ENCODE data around the gene WASF2. TPM values are rescaled to one million over a fixed set of nuclear protein-coding genes. Genes with fewer than 3 reads are reported as not detected.

WASF2 gene
- total RNA-seq, 1 experiment from 2014 or later = 65.9 TPM

- Histone ChIP-seq H2BK120ac (ENCODE audit: low read depth, low read length, poor library complexity, severe bottlenecking) (no peak overlapping the region), H3K23me2 (ENCODE audit: insufficient read length, low read depth, low read length, poor library complexity, severe bottlenecking) (peaks cover 2% of the 10 kb centered on the region), H4K8ac (replicated peaks; ENCODE audit: insufficient read length, low read depth, low read length) (no peak overlapping the region), H3K27me3 (ENCODE audit: insufficient read depth, low read length) (no peaks in the 10 kb centered on the region), H3K56ac (ENCODE audit: insufficient read length, low read depth, low read length) (no peak overlapping the region), H3K4me2 (ENCODE audit: insufficient read depth, insufficient read length, low read length) (no peak overlapping the region), H2AFZ (ENCODE audit: low read length) (no peak overlapping the region), H3K27ac (ENCODE audit: insufficient read length, low read depth, low read length) (no peak overlapping the region), H3K4me1 (ENCODE audit: insufficient read depth, low read length) (no peaks in the 10 kb centered on the region; the same call in 1 of the 2 replicates), H2BK15ac (ENCODE audit: low read depth, low read length) (no peak overlapping the region), H2BK20ac (ENCODE audit: low read depth, low read length, poor library complexity, severe bottlenecking) (no peak overlapping the region), H3K23ac (ENCODE audit: insufficient read length, low read depth, low read length) (no peak overlapping the region), H2BK12ac (ENCODE audit: insufficient read length, low read depth, low read length) (no peak overlapping the region), H4K91ac (ENCODE audit: insufficient read length, low read depth, low read length) (no peak overlapping the region), H4K20me1 (ENCODE audit: control insufficient read depth, insufficient read depth, insufficient read length) (no peaks in the 10 kb centered on the region), H4K5ac (ENCODE audit: insufficient read length, low read depth, low read length) (no peak overlapping the region), H3T11ph (ENCODE audit: low read length) (no peak overlapping the region), H3K18ac (ENCODE audit: insufficient read length, low read depth, low read length) (no peak overlapping the region), H3K9ac (ENCODE audit: extremely low read depth, insufficient read length, low read length) (no peak overlapping the region), H3K9me3 (ENCODE audit: control insufficient read depth, low read depth, low read length) (no peaks in the 10 kb centered on the region), H3K79me2 (ENCODE audit: insufficient read depth, low read length) (no peaks in the 10 kb centered on the region), H2AK5ac (ENCODE audit: insufficient read length, low read length) (no peak overlapping the region), H3K4ac (ENCODE audit: low read depth, low read length) (no peak overlapping the region), H3K14ac (ENCODE audit: insufficient read depth, low read length) (no peak overlapping the region; the same call in 1 of the 2 replicates), H2BK5ac (ENCODE audit: insufficient read length, low read length) (no peak overlapping the region), H3K79me1 (ENCODE audit: insufficient read depth, low read depth, low read length, poor library complexity, severe bottlenecking) (no peaks in the 10 kb centered on the region)
- peaks cover 11% of the 10 kb centered on the region for H3K27me3 Mint-ChIP-seq (ENCODE audit: low read depth)
- DNase-seq = no peak
- no CpG with 5 or more reads among the region's 19 CpGs for WGBS (ENCODE audit: extremely low coverage, insufficient read length, low lambda C conversion rate)
- H3K36me3 Mint-ChIP-seq (ENCODE audit: insufficient read depth in 1 of 3, low read depth in 3 of 3) = no peaks in the 10 kb centered on the region
- H3K27ac Mint-ChIP-seq = peak overlapping the region in 1 of 3 experiments; percentile 70; a peak in 1 of 7 replicates
- no peak overlapping the region for H3K4me3 Mint-ChIP-seq
- peaks cover 3 to 25% of the 10 kb centered on the region in 2 experiments for H3K4me1 Mint-ChIP-seq
- no peak for TF ChIP-seq CTCF (conservative IDR thresholded peaks at IDR 0.05)
- no peaks in the 10 kb centered on the region for H3K9me3 Mint-ChIP-seq
Measured at GRCh38 chr1:27372022-27372807, 117.8 kb downstream of the WASF2 start.
